KMS-11 (cell line): ENCODE measurements around the gene TLK1.

Experiments
- H2AFZ ChIP-seq: fragments of 200-600 bp; sonication (generic); 2 replicates; pipeline ENCODE4 v1.6.1; 2016; ENCODE audit warnings: antibody characterized with exemption, mixed run types, low read depth
- H3K27ac ChIP-seq: fragments of 200-600 bp; sonication (generic); 2 replicates; pipeline ENCODE4 v1.6.1; 2016; ENCODE audit warnings: mild to moderate bottlenecking, mixed run types
- H3K27me3 ChIP-seq: fragments of 200-600 bp; sonication (generic); 2 replicates; pipeline ENCODE4 v1.6.1; 2017; ENCODE audit warnings: mild to moderate bottlenecking, low read depth, mixed run types, moderate library complexity; ENCODE audit not compliant: insufficient read depth
- H3K36me3 ChIP-seq: fragments of 200-600 bp; sonication (generic); 2 replicates; pipeline ENCODE4 v1.6.1; 2017; ENCODE audit warnings: mild to moderate bottlenecking, mixed run types; ENCODE audit not compliant: insufficient read depth
- H3K4me1 ChIP-seq: fragments of 200-600 bp; sonication (generic); 2 replicates; pipeline ENCODE4 v1.6.1; 2016; ENCODE audit warnings: mild to moderate bottlenecking, low read depth, mixed run types; ENCODE audit not compliant: poor library complexity, severe bottlenecking
- H3K4me2 ChIP-seq: fragments of 200-600 bp; sonication (generic); 2 replicates; pipeline ENCODE4 v1.7.0; 2016; ENCODE audit warnings: mild to moderate bottlenecking, mixed run types
- H3K4me3 ChIP-seq: fragments of 200-600 bp; sonication (generic); IDR thresholded peaks from 2 replicates; pipeline ENCODE4 v1.6.1; 2017; ENCODE audit warnings: low read depth, low read length, mixed read lengths; ENCODE audit not compliant: insufficient read depth
- H3K79me2 ChIP-seq: fragments of 200-600 bp; sonication (generic); 2 replicates; pipeline ENCODE4 v1.6.1; 2016; ENCODE audit warnings: low read depth, mixed run types; ENCODE audit not compliant: insufficient read depth
- H3K9ac ChIP-seq: fragments of 200-600 bp; sonication (generic); 2 replicates; pipeline ENCODE4 v1.6.1; 2016; ENCODE audit warnings: mild to moderate bottlenecking, mixed run types
- H4K20me1 ChIP-seq: fragments of 200-600 bp; sonication (generic); 2 replicates; pipeline ENCODE4 v1.6.1; 2016; ENCODE audit warnings: mild to moderate bottlenecking, mixed run types; ENCODE audit not compliant: insufficient read depth
- CTCF ChIP-seq: fragments of 200-600 bp; sonication (generic); conservative IDR thresholded peaks from 2 replicates; pipeline ENCODE4 v1.6.1; 2017; ENCODE audit warnings: low read depth, mild to moderate bottlenecking, antibody characterized with exemption, low read length, moderate library complexity, mixed read lengths

TLK1 gene

DNA sequence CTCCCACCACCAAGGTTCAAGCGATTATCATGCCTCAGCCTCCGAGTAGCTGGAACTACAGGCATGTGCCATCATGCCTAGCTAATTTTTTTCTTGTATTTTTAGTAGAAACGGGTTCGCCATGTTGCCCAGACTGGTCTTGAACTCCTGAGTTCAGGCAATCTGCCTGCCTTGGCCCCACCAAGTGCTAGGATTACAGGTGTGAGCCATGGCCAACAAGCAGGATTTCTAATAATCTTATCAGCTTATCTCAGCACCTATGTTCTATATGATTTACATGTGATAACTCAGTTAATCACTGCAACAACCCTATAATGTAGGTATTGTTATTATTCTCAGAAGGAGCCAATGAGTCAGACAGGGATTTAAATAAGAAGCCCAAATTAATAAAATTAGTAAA, 151.3 kb downstream of the TLK1 start:
- Histone ChIP-seq H3K36me3 (no peaks in the 10 kb centered on the region; the same call in 1 of the 2 replicates), H3K4me3 (no peak overlapping the region)
- TF ChIP-seq CTCF = no peak

GRCh38 chr2:171008550-171009205, 152.0 kb downstream of the TLK1 start:
- no peak for TF ChIP-seq CTCF
- Histone ChIP-seq H3K4me1 (no peaks in the 10 kb centered on the region), H3K4me3 (no peak overlapping the region), H3K27me3 (no peaks in the 10 kb centered on the region), H3K4me2 (no peak overlapping the region), H3K36me3 (no peaks in the 10 kb centered on the region), H4K20me1 (no peaks in the 10 kb centered on the region), H2AFZ (no peak overlapping the region), H3K27ac (no peak overlapping the region), H3K9ac (no peak overlapping the region), H3K79me2 (no peaks in the 10 kb centered on the region)

More for the DNA sequence above, 151.3 kb downstream of the TLK1 start:
- Histone ChIP-seq H3K79me2 (no peaks in the 10 kb centered on the region), H3K9ac (no peak overlapping the region), H2AFZ (no peak overlapping the region), H3K4me2 (no peak overlapping the region), H3K4me1 (no peaks in the 10 kb centered on the region), H3K27me3 (no peaks in the 10 kb centered on the region), H3K27ac (no peak overlapping the region), H4K20me1 (no peaks in the 10 kb centered on the region)

DNA sequence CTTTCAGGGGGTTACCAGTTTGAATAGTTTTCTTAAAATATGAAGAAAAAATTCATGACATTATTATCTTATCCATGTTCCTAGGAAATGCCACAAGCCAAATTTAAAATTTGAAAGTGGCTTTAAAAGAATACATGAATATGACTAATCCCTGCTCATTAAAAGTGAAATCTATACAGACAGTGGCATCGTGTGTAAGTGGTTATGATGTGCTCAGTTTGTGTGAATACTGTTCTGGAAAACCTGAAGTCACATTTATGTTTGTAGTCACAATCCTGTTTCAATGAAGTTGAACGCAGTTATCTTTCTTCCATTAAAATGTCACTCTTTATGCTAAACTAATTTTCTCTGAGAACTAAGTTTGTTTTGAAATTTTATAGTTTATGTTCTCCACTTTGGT, 155.9 kb downstream of the TLK1 start:
- no peaks in the 10 kb centered on the region for H3K27me3 ChIP-seq
- no peak overlapping the region for H3K27ac ChIP-seq
- H3K4me2 ChIP-seq = no peak overlapping the region
- H3K4me1 ChIP-seq = no peaks in the 10 kb centered on the region
- no peaks in the 10 kb centered on the region for H4K20me1 ChIP-seq
- no peaks in the 10 kb centered on the region for H3K36me3 ChIP-seq
- no peak overlapping the region for H3K9ac ChIP-seq
- no peak for TF ChIP-seq CTCF
- no peak overlapping the region for H2AFZ ChIP-seq
- H3K79me2 ChIP-seq = no peaks in the 10 kb centered on the region
- H3K4me3 ChIP-seq = no peak overlapping the region

DNA sequence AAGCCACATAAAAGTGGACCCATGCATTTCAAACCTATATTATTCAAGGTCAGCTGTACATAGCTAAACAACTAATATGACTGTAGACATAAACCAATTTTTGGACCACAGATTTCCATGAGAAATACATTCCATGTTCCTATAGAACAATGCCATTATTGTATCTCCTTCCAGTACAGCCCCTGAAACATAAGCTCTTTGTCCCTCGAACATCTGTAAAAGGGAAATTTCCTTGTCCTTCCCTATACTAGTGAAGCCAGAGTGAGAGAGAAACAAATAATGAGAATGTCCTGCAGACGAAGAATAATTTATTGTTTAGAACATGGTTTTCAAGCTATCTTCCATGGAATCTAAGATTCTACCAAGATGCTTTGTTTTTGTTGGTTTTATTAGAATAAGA, 156.3 kb downstream of the TLK1 start:
- no peak overlapping the region for H2AFZ ChIP-seq

More for the DNA sequence above, 156.3 kb downstream of the TLK1 start:
- no peaks in the 10 kb centered on the region for H3K4me1 ChIP-seq
- H4K20me1 ChIP-seq = no peaks in the 10 kb centered on the region
- no peak overlapping the region for H3K4me3 ChIP-seq
- H3K27me3 ChIP-seq = no peaks in the 10 kb centered on the region
- TF ChIP-seq CTCF = no peak
- H3K79me2 ChIP-seq = no peaks in the 10 kb centered on the region
- H3K36me3 ChIP-seq = no peaks in the 10 kb centered on the region
- no peak overlapping the region for H3K9ac ChIP-seq
- no peak overlapping the region for H3K27ac ChIP-seq
- no peak overlapping the region for H3K4me2 ChIP-seq
